ENCODE results near the gene TBX15.

DNA sequence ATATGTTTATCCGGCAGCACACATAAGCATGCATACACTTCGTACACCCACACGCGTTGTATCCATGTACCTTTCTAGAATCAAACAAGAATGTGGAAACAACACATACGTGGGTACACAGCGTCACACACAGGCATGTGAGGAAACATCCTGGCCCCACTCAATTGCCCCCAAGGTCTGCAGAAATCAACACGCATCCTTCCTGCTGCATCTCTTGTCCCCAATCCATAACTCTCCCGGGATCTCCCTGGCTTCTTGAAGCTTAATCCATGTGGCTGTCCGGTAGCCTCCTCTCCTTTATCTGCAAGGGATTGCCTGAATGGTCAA is 5.5 kb upstream of the TBX15 start:
- TF ChIP-seq, protein P1, sequence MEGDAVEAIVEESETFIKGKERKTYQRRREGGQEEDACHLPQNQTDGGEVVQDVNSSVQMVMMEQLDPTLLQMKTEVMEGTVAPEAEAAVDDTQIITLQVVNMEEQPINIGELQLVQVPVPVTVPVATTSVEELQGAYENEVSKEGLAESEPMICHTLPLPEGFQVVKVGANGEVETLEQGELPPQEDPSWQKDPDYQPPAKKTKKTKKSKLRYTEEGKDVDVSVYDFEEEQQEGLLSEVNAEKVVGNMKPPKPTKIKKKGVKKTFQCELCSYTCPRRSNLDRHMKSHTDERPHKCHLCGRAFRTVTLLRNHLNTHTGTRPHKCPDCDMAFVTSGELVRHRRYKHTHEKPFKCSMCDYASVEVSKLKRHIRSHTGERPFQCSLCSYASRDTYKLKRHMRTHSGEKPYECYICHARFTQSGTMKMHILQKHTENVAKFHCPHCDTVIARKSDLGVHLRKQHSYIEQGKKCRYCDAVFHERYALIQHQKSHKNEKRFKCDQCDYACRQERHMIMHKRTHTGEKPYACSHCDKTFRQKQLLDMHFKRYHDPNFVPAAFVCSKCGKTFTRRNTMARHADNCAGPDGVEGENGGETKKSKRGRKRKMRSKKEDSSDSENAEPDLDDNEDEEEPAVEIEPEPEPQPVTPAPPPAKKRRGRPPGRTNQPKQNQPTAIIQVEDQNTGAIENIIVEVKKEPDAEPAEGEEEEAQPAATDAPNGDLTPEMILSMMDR (IDR thresholded peaks at IDR 0.05; ENCODE audit: insufficient read depth, low read depth, low read length) = no peak
- no peak for TF ChIP-seq EZH2 (IDR thresholded peaks at IDR 0.05; ENCODE audit: insufficient read depth, low read length)

All from astrocyte (in vitro differentiated cells and primary cell).